HCEC 1CT (cell line): ENCODE results near the gene TRPM8.
A peak's percentile ranks its signal among the peaks of the same experiment; 100 is the strongest.

ENCODE experiments used
- DNase-seq: peaks from one replicate; pipeline ENCODE4 v3.0.0-alpha.2; 2017

TRPM8 gene

DNA sequence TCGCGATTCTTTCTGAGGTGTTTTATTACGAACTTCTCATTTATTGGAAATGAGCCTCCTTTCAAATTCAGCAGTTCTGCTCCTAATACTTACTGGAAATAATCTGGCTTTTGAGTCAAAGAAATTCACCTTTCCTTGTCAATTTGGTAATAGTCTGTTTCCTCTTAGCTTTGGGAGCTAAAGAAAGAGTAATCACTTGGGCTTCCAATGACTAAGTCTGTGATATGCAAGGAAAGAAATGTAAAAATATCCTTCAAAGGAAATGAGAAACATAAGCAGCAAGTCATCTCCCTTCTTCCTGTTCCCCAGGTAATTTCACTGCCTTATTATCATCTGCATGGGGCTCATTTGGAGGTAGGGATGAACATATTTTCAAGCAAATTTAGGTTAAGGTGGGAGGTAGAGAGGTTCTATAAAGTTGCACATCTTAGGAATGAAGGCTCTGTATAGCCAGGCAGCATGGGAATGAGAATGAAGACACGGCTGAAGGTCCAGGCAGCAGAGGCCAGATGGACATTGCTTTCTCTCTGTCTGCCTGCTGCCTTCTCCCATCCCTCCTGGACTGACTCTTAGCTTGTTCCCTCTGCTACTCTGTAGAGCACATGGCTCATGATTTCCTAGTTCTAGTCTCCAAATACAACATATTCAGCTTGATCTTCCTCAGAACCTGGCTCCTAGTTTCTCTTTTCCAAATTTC lies 134.3 kb downstream of the TRPM8 start:
- peak; percentile 35 for DNase-seq

DNA sequence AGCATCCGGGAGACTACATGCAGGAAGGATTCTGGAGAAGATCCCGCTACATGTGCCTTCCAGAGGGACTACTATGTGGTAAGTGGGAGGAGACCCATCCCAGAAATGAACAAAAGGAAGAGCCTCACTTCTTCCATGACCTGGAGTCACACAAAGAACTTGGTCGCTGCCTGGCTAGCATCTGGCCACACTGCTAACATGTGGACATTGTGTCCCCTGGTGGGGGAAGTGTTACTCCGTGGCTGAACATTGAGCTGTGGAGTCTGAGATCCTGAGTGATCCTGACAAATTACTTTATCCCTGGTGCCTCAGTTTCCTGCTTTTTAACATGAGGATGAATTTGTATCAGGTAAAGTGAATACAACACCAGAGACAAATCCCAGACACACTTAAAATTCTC lies 141.7 kb downstream of the TRPM8 start:
- no peak for DNase-seq

DNA sequence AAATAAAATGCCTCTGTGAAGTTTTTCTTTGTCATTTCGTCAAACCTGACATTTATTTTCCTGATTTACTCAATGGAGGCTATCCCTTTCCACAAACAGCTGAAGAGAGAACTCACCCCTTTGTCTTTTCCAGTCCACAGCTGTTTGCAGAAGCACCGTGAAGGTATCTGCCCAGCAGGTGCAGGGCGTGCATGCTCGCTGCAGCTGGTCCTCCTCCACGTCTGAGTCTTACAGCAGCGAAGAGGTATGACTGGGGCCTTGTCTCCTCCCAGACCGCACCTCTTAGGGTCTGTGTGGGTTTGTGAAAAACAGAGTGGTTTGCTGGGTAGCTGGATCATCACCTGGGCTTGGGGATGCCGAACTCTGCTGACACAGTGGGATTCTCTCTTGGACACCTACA lies 143.1 kb downstream of the TRPM8 start:
- DNase-seq, result no peak

DNA sequence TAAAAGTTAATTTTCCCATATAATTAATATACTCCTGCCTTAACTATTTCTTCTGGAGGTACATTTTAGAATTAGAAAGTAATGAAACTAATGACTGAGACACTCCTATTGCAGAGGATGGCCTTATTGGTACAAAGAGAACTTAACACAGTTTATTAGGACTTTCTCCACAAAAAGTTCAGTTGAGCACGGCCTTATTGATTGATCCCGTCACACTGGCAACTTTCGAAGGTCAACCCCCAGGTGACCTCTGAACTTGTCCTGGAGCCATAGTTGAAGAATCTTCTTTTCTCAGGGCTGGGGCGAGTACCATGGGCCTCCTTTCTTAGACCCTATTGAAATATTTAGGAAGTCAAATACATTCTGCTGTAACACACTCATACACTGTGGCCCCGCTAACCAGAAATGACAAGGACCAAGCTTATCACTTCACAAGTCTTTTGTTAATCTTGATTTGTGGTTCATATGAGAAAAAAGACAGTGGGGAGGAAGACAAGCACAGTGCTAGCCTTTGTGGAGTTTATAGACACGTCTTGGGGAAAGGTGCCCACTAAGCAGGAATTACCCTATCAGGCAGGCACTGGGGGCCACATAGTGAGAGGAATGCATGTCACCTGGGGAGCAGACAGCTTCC lies 144.6 kb downstream of the TRPM8 start:
- no peak for DNase-seq

DNA sequence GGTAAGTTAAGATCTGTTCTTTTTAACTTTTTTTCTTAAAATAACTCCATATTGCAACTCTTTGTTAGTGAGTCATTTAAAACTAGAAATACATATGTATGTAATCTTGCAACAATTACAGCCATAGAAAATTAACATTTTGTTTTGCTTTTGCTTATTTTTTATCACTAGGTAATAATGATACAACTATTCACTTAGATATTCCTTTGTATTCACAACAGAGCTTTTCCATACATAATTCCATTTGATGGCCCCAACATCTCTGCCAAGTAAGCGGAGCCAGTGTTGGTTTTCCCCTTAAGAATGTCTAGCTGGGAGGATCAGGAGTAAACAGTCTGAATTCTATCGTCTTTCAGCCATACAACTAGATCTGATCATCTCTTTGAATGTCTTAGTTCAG lies 149.4 kb downstream of the TRPM8 start:
- DNase-seq, result no peak
